Stimulated activated CD8-positive, alpha-beta memory T cell treated with anti-CD3 and anti-CD28 coated beads, Interleukin-15, amount 100 ng/mL, for 4 hours (primary cell): ENCODE results near the gene RALGPS1.

ENCODE experiments used
- DNase-seq, 2 donors: peaks; one replicate each; pipeline ENCODE4 v3.0.0-alpha.2; 2020; ENCODE audit warnings: low read depth in 2 of 2

RALGPS1 gene

GRCh38 chr9:126955811-126956210 is 41.2 kb downstream of the RALGPS1 start:
- DNase-seq = no peak

DNA sequence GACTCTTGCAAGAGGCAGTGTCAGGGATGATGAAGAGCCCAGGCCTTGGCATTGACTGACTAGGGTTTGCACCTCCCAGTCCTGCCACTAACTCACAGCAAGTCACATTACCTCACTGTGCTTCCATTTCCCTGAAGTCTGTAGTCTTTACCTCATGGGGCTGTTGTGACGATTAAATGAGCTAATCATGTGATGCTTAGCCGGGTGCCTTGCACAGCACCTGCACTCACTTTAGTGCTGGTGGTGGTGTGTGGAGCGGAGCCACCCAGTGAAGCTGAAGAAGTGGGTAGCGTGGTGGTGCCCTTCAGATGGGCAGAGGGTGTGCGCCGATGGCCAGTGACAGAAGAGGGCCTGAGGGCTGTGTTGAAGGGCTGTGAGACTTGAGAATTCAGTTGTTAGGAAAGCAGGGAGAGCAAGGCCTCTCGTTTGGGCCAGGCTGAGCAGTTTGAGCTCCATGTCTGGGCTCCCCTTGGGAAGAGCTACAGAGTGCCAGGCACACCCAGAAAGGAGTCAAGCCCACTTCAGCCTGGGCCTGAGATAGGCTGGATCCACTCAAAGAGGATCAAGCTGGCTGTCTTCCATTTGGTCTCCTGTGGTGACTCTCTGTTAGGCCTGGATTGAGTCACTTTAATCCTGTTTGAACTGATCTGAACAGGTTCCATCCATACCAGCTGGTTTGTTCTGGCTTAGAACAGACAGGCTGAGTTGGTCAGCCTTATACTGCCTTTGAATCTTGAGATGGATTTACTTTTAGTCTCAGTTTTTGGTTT is 42.5 kb downstream of the RALGPS1 start:
- DNase-seq = no peak

- DNase-seq = no peak
Measured at GRCh38 chr9:126957687-126958053, 43.1 kb downstream of the RALGPS1 start.

GRCh38 chr9:126959336-126959735 is 44.8 kb downstream of the RALGPS1 start:
- DNase-seq = no peak

- no peak for DNase-seq
Measured at GRCh38 chr9:126959917-126960316, 45.3 kb downstream of the RALGPS1 start.

DNA sequence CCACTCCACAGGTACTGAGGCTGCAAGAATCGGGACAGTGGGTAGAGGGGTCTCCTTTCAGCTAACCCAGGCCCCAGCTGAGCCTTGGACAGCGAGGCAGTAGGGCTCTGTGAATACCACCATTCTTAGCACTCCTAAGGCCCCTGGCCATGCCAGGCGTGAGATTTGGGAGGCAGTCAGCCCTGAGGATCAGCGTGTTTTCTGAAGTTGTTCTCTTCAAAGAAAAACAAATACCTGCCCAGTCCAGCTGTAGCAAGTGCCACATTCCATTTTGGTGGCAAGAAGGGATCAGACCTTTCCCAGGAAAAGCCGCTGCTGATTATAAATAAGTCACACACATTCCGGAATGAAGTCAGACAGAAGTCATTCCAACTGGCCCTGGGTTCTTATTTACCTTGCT is 47.8 kb downstream of the RALGPS1 start:
- DNase-seq = no peak

DNA sequence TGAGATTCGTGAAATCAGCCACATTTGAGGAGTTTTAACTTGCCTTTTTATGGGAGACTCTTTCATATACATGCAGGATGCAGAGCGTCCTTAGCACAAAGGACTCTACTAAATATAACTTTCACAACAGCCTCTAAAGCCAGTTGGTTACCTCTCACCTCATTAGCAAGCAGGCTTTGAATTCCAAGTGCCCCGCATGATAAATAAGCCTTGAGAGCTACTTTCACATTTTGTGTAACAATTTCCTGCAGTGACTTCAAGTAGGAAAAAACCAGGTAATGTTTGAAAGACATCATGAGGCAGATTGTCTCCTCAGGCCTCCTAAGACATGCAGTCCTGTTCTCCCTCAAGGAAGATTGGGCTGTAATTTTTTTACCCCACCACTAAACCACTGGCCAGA is 50.5 kb downstream of the RALGPS1 start:
- DNase-seq = no peak

GRCh38 chr9:126965541-126966428 is 51.2 kb downstream of the RALGPS1 start:
- no peak for DNase-seq

DNA sequence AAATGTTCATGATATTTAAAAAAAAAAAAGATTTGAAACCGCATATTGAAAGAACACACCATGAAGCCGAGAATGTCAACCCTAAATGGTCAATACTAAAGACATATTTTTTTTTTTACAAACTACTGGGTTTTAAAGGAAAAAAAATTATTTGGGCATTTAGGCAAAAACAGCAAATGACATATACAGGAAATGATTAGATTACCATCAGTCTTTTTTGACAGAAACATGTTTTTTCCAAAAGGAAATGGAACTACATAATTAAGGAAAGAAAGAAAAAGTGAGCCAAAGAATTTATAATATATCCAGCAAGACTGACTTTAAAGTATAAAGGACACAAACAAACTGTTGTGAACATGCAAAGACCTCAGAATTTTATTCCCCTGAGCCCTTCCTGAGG is 56.7 kb downstream of the RALGPS1 start:
- DNase-seq = no peak

- DNase-seq = no peak
Measured at GRCh38 chr9:126973651-126974529, 59.3 kb downstream of the RALGPS1 start.

DNA sequence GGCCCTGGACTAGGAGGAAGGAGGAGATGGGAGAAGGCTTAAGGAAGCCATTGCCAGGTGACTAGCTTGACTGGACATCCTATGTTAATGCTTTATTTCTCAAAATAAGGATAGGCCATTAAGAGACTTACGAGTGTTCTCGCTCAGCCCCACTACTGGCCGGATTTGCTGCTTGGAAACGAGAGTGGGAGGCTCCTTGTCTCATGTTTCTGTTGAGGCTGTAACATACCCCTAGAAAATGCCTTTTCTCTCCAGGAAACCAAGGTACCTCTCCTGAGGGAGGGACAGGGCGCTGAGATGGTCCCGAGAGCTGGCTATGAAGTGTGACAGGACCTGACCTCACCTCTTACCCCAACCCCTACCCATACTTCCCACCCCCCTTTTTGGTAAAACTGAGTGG is 60.0 kb downstream of the RALGPS1 start:
- no peak for DNase-seq

DNA sequence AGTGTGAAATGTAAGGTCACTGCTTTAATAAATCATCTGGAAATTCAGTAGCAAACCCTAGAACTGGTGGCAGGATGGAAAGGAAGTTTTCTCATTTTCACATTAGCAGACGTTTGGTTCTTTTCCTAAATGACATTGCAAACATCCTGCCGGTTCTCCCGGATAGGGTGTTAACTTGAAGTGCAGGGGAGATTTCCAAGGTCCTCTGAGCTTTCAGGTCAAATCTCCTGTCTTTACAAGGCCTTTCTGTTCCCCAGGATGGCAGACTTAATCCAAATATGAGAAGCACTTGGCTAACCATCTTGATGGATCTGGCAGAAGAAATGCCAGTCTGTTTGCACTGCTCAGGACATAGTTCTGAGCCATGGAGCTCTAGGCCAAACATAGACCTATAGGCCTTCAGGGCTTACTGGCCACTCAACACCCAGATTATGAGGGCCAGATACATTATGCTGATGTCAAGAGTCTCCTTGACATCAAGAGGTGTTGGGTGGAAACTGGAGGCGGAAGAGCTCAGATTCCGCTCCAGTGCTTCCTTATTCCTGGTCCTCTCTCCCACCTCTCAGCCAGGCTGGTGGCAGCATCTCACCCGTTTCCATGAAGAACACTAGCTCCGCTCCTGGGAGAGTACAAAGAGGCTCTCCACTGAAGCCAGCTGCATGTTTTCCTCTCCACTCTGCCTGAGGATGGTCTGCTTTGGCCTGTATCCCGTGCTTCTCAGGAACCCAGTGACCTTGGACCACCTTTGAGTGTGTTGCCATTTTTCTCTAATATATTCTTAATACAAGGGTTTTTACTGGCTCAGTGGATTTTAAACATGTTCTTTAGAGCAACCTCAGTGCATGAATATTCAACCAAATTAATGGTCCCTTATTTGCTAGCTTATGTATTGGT is 61.0 kb downstream of the RALGPS1 start:
- DNase-seq = no peak

GRCh38 chr9:126979461-126979860 is 64.9 kb downstream of the RALGPS1 start:
- no peak for DNase-seq

DNA sequence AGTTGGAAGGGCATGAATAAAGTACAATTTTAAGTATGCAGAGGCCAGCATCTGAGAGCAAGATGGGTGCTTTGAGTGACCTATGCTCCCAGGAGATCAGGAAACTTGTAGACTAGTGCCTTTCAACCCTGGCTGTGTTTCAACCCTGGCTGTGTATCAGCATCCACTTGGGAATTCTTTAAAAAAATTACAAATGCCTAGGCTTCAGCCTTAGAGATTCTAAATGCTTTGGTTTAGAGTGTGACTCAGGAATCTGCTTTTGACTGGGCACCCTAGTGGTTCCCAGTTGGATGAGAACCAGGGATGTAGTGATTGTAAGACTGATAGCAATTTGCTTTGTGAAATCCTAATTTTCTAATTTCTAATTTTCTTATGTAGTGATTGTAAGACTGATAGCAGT is 65.6 kb downstream of the RALGPS1 start:
- DNase-seq = no peak

- DNase-seq = no peak
Measured at GRCh38 chr9:126981218-126981617, 66.6 kb downstream of the RALGPS1 start.

GRCh38 chr9:126982215-126983002 is 67.8 kb downstream of the RALGPS1 start:
- DNase-seq = no peak

- no peak for DNase-seq
Measured at GRCh38 chr9:126983767-126984166, 69.2 kb downstream of the RALGPS1 start.

- DNase-seq = no peak
Measured at GRCh38 chr9:126984969-126985368, 70.4 kb downstream of the RALGPS1 start.

DNA sequence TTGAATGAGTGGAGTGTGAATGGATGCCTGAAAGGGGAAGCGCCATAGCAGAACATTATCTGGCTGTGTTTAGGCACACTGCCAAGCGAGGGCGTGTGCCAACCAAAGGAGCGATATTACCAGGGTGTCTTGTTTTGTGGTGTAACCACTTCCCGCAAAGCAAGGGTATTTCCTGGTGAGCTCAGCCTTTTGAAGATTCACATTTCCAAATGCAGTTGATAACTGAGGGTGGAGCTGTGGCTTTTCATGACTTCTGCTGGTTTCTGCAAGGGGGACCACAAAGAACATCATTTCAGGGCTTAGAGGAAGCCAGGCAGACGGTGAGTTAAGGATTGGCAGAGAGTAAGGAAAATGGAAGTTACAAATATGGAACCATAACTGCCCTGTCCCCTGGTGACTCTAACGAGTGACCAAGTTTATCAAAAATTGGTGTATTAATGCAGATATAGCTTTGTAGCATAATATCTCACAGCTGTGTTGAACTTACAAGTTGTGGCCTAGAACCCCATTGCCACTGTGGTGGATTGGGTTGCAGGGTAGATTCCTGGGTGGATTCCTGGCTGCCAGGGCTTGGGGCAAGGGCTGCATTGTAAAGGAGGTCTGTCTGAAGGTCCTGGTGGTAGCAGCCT is 71.4 kb downstream of the RALGPS1 start:
- peak; percentile 65 to 71 for DNase-seq

DNA sequence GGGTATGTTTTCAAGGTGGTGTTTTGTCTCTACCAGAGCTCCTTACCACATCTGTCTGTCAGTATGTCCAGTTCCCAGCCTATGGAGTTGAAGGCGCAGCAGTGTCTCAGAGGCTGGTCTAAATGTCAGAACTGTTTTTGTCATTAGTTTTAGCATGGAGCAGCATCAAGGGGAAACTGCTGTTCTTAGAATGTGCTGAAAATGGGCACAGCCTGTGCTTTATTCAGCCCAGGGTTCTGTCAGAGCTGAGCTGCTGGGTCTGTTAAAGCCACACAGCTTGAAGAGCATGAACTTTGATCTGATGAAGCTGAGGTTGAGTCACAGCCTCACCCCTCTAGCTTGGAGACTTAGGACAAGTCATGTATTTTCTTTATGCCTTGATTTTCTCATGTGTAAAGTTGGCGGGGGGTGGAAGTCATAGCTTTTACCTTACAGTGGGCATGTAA is 71.9 kb downstream of the RALGPS1 start:
- DNase-seq = peak; percentile 13 to 14
